Adrenal gland (tissue), 5 donors: ENCODE results near the gene DOK7.

Experiments
- CTCF ChIP-seq, 6 experiments: fragments of 450-650 bp in 4 of 6; fragments of 200-600 bp in 2 of 6; sonication (generic) in 1 of 6; IDR thresholded peaks; 1 replicate in 5 of 6; 2 replicates in 1 of 6; pipeline versions ENCODE4 v1.5.1 to v1.8.0; 2016 to 2021; ENCODE audit warnings: antibody characterized with exemption in 6 of 6, mild to moderate bottlenecking in 2 of 6, moderate library complexity in 1 of 6
- POLR2A ChIP-seq, 2 donors: fragments of 450-650 bp; IDR thresholded peaks; one replicate each; pipeline ENCODE4 v1.6.1; 2017; ENCODE audit warnings: antibody characterized with exemption in 2 of 2, mild to moderate bottlenecking in 2 of 2, moderate library complexity in 1 of 2
- donor health status: DM: no; HTN: no; CAD: no.

GRCh38 chr4:3422241-3422801 lies 40.8 kb upstream of the DOK7 start:
- TF ChIP-seq POLR2A (IDR thresholded peaks at IDR 0.05): no peak
- TF ChIP-seq CTCF (IDR thresholded peaks at IDR 0.05): no peak
